OCI-LY3 (cell line): ENCODE data around the gene SLC35D2.

ENCODE experiments used
- H2AFZ ChIP-seq: fragments of 200-600, 300-600 bp; shearing (Covaris generic); 2 replicates; pipeline ENCODE4 v1.6.0; 2014; ENCODE audit warnings: antibody characterized with exemption, low read depth, low read length
- H3K27ac ChIP-seq: fragments of 200-600, 300-600 bp; sonication (generic); 2 replicates; pipeline ENCODE4 v1.5.1; 2014; ENCODE audit warnings: mild to moderate bottlenecking, low read length, moderate library complexity, mixed read lengths
- H3K27me3 ChIP-seq: fragments of 200-600, 300-600 bp; sonication (generic); 2 replicates; pipeline ENCODE4 v1.6.1; 2014; ENCODE audit warnings: low read depth, low read length, mixed read lengths
- H3K36me3 ChIP-seq: fragments of 200-600, 300-600 bp; sonication (generic); replicated peaks from 2 replicates; pipeline ENCODE3; 2014; ENCODE audit warnings: low read depth, low read length, mixed read lengths
- H3K4me1 ChIP-seq: fragments of 300-600, 200-600 bp; sonication (generic); 2 replicates; pipeline ENCODE4 v1.6.1; 2014; ENCODE audit warnings: low read length, mixed read lengths
- H3K4me2 ChIP-seq: fragments of 200-600, 300-600 bp; sonication (generic); 2 replicates; pipeline ENCODE4 v1.6.1; 2014; ENCODE audit warnings: low read length, mixed read lengths
- H3K4me3 ChIP-seq: fragments of 300-600, 200-600 bp; sonication (generic); 2 replicates; pipeline ENCODE4 v1.5.1; 2014; ENCODE audit warnings: antibody characterized with exemption, mild to moderate bottlenecking, low read length, moderate library complexity
- H3K79me2 ChIP-seq: fragments of 300-600, 200-600 bp; shearing (Covaris generic); 2 replicates; pipeline ENCODE4 v1.6.1; 2014; ENCODE audit warnings: mild to moderate bottlenecking, low read length, mixed read lengths
- H3K9ac ChIP-seq: fragments of 300-600, 200-600 bp; shearing (Covaris generic); 2 replicates; pipeline ENCODE4 v1.6.0; 2014; ENCODE audit warnings: mild to moderate bottlenecking, low read length, moderate library complexity
- H3K9me3 ChIP-seq: fragments of 200-600, 300-600 bp; shearing (Covaris generic); 2 replicates; pipeline ENCODE4 v1.6.1; 2014; ENCODE audit warnings: low read length, mixed read lengths; ENCODE audit not compliant: insufficient read depth
- H4K20me1 ChIP-seq: fragments of 200-600, 300-600 bp; sonication (generic); 2 replicates; pipeline ENCODE4 v1.6.1; 2016; ENCODE audit warnings: low read length, mixed read lengths; ENCODE audit not compliant: insufficient read depth
- CTCF ChIP-seq: fragments of 200-600, 300-600 bp; sonication (generic); IDR thresholded peaks from 2 replicates; pipeline ENCODE4 v1.5.1; 2014; ENCODE audit warnings: antibody characterized with exemption, low read length, low read depth
- EZH2phosphoT487 ChIP-seq: fragments of 200-600 bp; shearing (Covaris generic); IDR thresholded peaks from 2 replicates; pipeline ENCODE4 v1.6.1; 2018; ENCODE audit warnings: antibody characterized with exemption, mixed run types, low read depth

Gene SLC35D2

GRCh38 chr9:96345551-96345950 lies 38.0 kb downstream of the SLC35D2 start:
- no peaks in the 10 kb centered on the region for H3K79me2 ChIP-seq
- no peak overlapping the region for H2AFZ ChIP-seq

GRCh38 chr9:96344458-96345180 lies 38.9 kb downstream of the SLC35D2 start:
- Histone ChIP-seq H3K4me3 (no peak overlapping the region), H2AFZ (no peak overlapping the region), H3K4me2 (no peak overlapping the region), H3K27ac (no peak overlapping the region), H3K79me2 (no peaks in the 10 kb centered on the region), H3K4me1 (no peaks in the 10 kb centered on the region), H3K36me3 (no peaks in the 10 kb centered on the region), H3K9ac (no peak overlapping the region), H4K20me1 (no peaks in the 10 kb centered on the region), H3K9me3 (no peaks in the 10 kb centered on the region), H3K27me3 (no peaks in the 10 kb centered on the region)
- TF ChIP-seq CTCF: no peak
- TF ChIP-seq EZH2phosphoT487: no peak

More at GRCh38 chr9:96345551-96345950, 38.0 kb downstream of the SLC35D2 start:
- no peak overlapping the region for H3K4me2 ChIP-seq
- H4K20me1 ChIP-seq: no peaks in the 10 kb centered on the region
- TF ChIP-seq CTCF: no peak
- no peak for TF ChIP-seq EZH2phosphoT487
- no peak overlapping the region for H3K4me3 ChIP-seq
- no peaks in the 10 kb centered on the region for H3K27me3 ChIP-seq
- no peaks in the 10 kb centered on the region for H3K4me1 ChIP-seq
- H3K9ac ChIP-seq: no peak overlapping the region
- H3K36me3 ChIP-seq: no peaks in the 10 kb centered on the region
- no peak overlapping the region for H3K27ac ChIP-seq
- no peaks in the 10 kb centered on the region for H3K9me3 ChIP-seq

GRCh38 chr9:96343515-96344360 lies 39.8 kb downstream of the SLC35D2 start:
- H3K27me3 ChIP-seq: no peaks in the 10 kb centered on the region
- H3K9me3 ChIP-seq: no peaks in the 10 kb centered on the region
- H3K27ac ChIP-seq: no peak overlapping the region
- TF ChIP-seq EZH2phosphoT487 (no peak), CTCF (no peak)
- no peak overlapping the region for H3K9ac ChIP-seq
- no peaks in the 10 kb centered on the region for H3K79me2 ChIP-seq
- H3K4me3 ChIP-seq: no peak overlapping the region
- no peaks in the 10 kb centered on the region for H4K20me1 ChIP-seq
- no peak overlapping the region for H3K4me2 ChIP-seq
- no peaks in the 10 kb centered on the region for H3K36me3 ChIP-seq
- no peaks in the 10 kb centered on the region for H3K4me1 ChIP-seq
- no peak overlapping the region for H2AFZ ChIP-seq

- no peaks in the 10 kb centered on the region for H3K36me3 ChIP-seq
- no peaks in the 10 kb centered on the region for H3K27me3 ChIP-seq
- H3K9me3 ChIP-seq: no peaks in the 10 kb centered on the region
- no peak overlapping the region for H2AFZ ChIP-seq
- no peak overlapping the region for H3K27ac ChIP-seq
- TF ChIP-seq CTCF: no peak
- no peak for TF ChIP-seq EZH2phosphoT487
- H3K4me3 ChIP-seq: no peak overlapping the region
- H3K4me2 ChIP-seq: no peak overlapping the region
- no peaks in the 10 kb centered on the region for H3K4me1 ChIP-seq
- H3K79me2 ChIP-seq: no peaks in the 10 kb centered on the region
- no peak overlapping the region for H3K9ac ChIP-seq
- H4K20me1 ChIP-seq: no peaks in the 10 kb centered on the region
These were observed 40.8 kb downstream of the SLC35D2 start for GRCh38 chr9:96342571-96343245.
